Panc1 (cell line): Measurements from ENCODE around the gene ZNF664. TPM values are rescaled to one million over a fixed set of nuclear protein-coding genes. Genes with fewer than 3 reads are reported as not detected.

ENCODE experiments used
- ATAC-seq: fragments of 200-7000 bp; cut with Tn5 transposase; 2 replicates; pipeline ENCODE4 v1.9.1; 2020; ENCODE audit warnings: mild to moderate bottlenecking, moderate library complexity
- BruUV-seq: library from RNA; stranded (reverse); fragments of 400-500 nt; replicated peaks from 2 replicates; lab custom pipeline; 2021; lab: Mats Ljungman, UMichigan
- CTCF ChIA-PET: fragments of 300-600 bp; sonication (Branson Sonifier 250); formaldehyde crosslinking; loops from one replicate; lab custom pipeline; 2022; ENCODE audit warnings: antibody characterized with exemption; lab: Charles Lee
- POLR2A ChIA-PET: fragments of 300-600 bp; sonication (Branson Sonifier 250); formaldehyde crosslinking; loops from one replicate; lab custom pipeline; 2022; ENCODE audit warnings: antibody characterized with exemption; lab: Charles Lee
- DNase-seq: peaks from one replicate; pipeline ENCODE4 v3.0.0-alpha.2; 2010; ENCODE audit warnings: low read depth, low spot score
- H3K27ac ChIP-seq: 2 replicates; pipeline ENCODE4 v1.5.1; 2011; ENCODE audit warnings: mild to moderate bottlenecking, low read length, inconsistent platforms
- H3K27me3 ChIP-seq: fragments of 200-500 bp; sonication (Bioruptor generic); 2 replicates; pipeline ENCODE4 v1.6.0; 2014; ENCODE audit warnings: low read length, inconsistent platforms; ENCODE audit not compliant: control insufficient read depth, insufficient read depth
- H3K36me3 ChIP-seq: fragments of 200-500 bp; sonication (Bioruptor generic); 2 replicates; pipeline ENCODE4 v1.5.1; 2014; ENCODE audit warnings: inconsistent platforms, mild to moderate bottlenecking, low read length, moderate library complexity; ENCODE audit not compliant: control insufficient read depth, insufficient read depth
- H3K4me1 ChIP-seq: 2 replicates; pipeline ENCODE4 v1.5.1; 2011; ENCODE audit warnings: inconsistent platforms, mild to moderate bottlenecking, low read length, moderate library complexity; ENCODE audit not compliant: control insufficient read depth, insufficient read depth
- H3K4me3 ChIP-seq, 2 experiments: 2 replicates each; pipeline ENCODE4 v1.5.1; 2011 to 2012; ENCODE audit warnings: low read depth in 2 of 2, low read length in 2 of 2, mild to moderate bottlenecking in 2 of 2, inconsistent platforms in 1 of 2, moderate library complexity in 1 of 2
- H3K9me3 ChIP-seq: fragments of 200-500 bp; sonication (Bioruptor generic); 2 replicates; pipeline ENCODE4 v1.5.1; 2014; ENCODE audit warnings: low read depth, mild to moderate bottlenecking, inconsistent platforms, low read length, moderate library complexity; ENCODE audit not compliant: control insufficient read depth, insufficient read depth
- CTCF ChIP-seq: fragments of 450-650 bp; IDR thresholded peaks from 2 replicates; pipeline ENCODE4 v1.5.1; 2017; ENCODE audit warnings: mild to moderate bottlenecking
- POLR2AphosphoS5 ChIP-seq: IDR thresholded peaks from 2 replicates; pipeline ENCODE4 v1.6.1; 2012; ENCODE audit warnings: mild to moderate bottlenecking, low read depth, low read length, moderate library complexity
- REST ChIP-seq, 2 experiments: IDR thresholded peaks; 2 replicates each; pipeline ENCODE4 v1.6.1; 2011 to 2012; ENCODE audit warnings: low read depth in 2 of 2, control low read depth in 1 of 2, low read length in 1 of 2, mild to moderate bottlenecking in 1 of 2, moderate library complexity in 1 of 2; ENCODE audit not compliant: insufficient read depth in 1 of 2
- SIN3A ChIP-seq: IDR thresholded peaks from 2 replicates; pipeline ENCODE4 v1.6.1; 2012; ENCODE audit warnings: low read depth, mild to moderate bottlenecking, low read length, moderate library complexity, borderline replicate concordance; ENCODE audit not compliant: insufficient read depth
- TCF7L2 ChIP-seq: IDR thresholded peaks from 2 replicates; pipeline ENCODE4 v1.6.1; 2011; ENCODE audit warnings: mild to moderate bottlenecking, low read depth, low read length, inconsistent platforms
- in situ Hi-C: cut with HindIII; loops from 2 replicates; pipeline ENCODE4 v1.10.0; 2016; ENCODE audit warnings: low sequenced_read_pairs, low pct_unique_long_range_greater_than_20kb
- intact Hi-C: fragments of 100-400 bp; cut with micrococcal nuclease; formaldehyde crosslinking; loops from one replicate; pipeline ENCODE4 v1.10.0; 2022; ENCODE audit not compliant: unreplicated experiment
- total RNA-seq: library from RNA; stranded (reverse); gene quantifications from one replicate; pipeline ENCODE4 v1.2.1, GENCODE V29; 2021; ENCODE audit not compliant: unreplicated experiment

The ZNF664 gene
- total RNA-seq, 1 experiment from 2014 or later: 115 TPM

GRCh38 chr12:123962513-123962912 lies 10.5 kb upstream of the ZNF664 start:
- no peak for ATAC-seq
- Histone ChIP-seq H3K27me3 (no peaks in the 10 kb centered on the region), H3K4me1 (no peaks in the 10 kb centered on the region), H3K36me3 (no peaks in the 10 kb centered on the region), H3K4me3 (no peak overlapping the region), H3K27ac (no peak overlapping the region), H3K9me3 (no peaks in the 10 kb centered on the region)
- intact Hi-C loops: no loop called here
- TF ChIP-seq CTCF (no peak), SIN3A (no peak), REST (IDR thresholded peaks at IDR 0.05; ENCODE audit: insufficient read depth in 1 of 2, low read depth in 2 of 2, low read length in 1 of 2) (no peak), TCF7L2 (no peak)
- POLR2A ChIA-PET: no interaction called here
- BruUV-seq: no TSS peak
- in situ Hi-C loops: no loop called here
- no peak for DNase-seq
- CTCF ChIA-PET: interaction anchor here (0.7 kb wide), 1 partner anchor 112 kb away, joined by 4 read pairs; no protein-coding TSS in a partner anchor

GRCh38 chr12:123963821-123964220 lies 9.2 kb upstream of the ZNF664 start:
- CTCF ChIA-PET: no interaction called here
- intact Hi-C loops: no loop called here
- POLR2A ChIA-PET: no interaction called here
- ATAC-seq (no peak), DNase-seq (no peak)
- no peaks in the 10 kb centered on the region for H3K27me3 ChIP-seq
- H3K4me1 ChIP-seq: no peaks in the 10 kb centered on the region
- in situ Hi-C loops: no loop called here
- TF ChIP-seq TCF7L2 (no peak), CTCF (no peak), SIN3A (no peak), POLR2AphosphoS5 (no peak), REST (IDR thresholded peaks at IDR 0.05; ENCODE audit: insufficient read depth in 1 of 2, low read depth in 2 of 2, low read length in 1 of 2) (no peak)
- no peaks in the 10 kb centered on the region for H3K9me3 ChIP-seq
- no peak overlapping the region for H3K27ac ChIP-seq
- H3K36me3 ChIP-seq: no peaks in the 10 kb centered on the region
- H3K4me3 ChIP-seq: no peak overlapping the region
- BruUV-seq: no TSS peak
